Measurements from ENCODE around the gene ERAP2.

GRCh38 chr5:96905864-96906263, 29.6 kb downstream of the ERAP2 start:
- TF ChIP-seq CTCF (IDR thresholded peaks at IDR 0.05) (no peak), POLR2A (IDR thresholded peaks at IDR 0.05) (no peak)

Data from right lobe of liver (tissue), 4 donors.